Activated CD4-positive, CD25-positive, alpha-beta regulatory T cell treated with anti-CD3 and anti-CD28 coated beads, Interleukin-2, amount 50 U/mL, for 72 hours (primary cell): Measurements from ENCODE around the gene SESN2.
"Not testable (repeated sequence)": the region's sequence is repeated elsewhere in the genome, so short reads cannot be mapped to it uniquely, and the experiment has no call there.

ENCODE experiments used
- DNase-seq: peaks from one replicate; pipeline ENCODE4 v3.0.0; 2021

SESN2 gene

GRCh38 chr1:28290851-28291250 is 31.5 kb downstream of the SESN2 start:
- DNase-seq = no peak

DNA sequence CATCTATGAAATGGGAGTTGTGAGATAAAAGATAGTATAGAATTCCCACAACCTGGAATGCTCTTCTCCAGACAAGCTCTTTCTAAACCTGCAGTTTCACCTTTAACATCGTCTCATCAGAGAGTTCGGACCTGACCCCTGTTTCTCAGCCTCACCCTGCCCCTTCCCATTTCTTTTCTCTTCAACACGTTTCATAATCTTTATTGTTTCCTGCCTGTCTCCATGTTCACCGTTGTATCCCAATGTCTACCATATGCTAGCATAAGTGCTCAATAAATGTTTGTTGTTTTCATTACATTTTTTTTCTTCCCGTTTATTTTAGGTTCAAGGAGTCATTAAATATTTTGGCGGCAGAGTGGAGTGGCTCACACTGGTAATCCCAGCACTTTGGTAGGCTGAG is 32.4 kb downstream of the SESN2 start:
- no peak for DNase-seq

DNA sequence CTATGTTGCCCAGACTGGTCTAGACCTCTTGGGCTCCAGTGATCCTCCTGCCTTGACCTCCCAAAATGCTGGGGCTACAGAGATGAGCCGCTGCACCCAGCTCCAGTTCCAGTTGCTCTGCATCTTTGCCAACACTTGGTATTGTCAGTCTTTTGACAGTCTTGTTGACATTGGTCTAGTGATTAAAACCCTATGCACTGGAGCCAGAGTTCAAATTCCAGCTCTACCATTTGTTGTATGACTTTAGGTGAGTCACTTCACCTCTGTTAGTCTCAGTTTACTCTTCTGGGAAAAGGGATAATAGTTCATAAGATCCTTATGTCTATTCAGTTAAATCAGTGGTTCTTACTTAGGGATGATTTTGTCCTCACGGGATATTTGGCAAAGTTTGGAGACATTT is 36.6 kb downstream of the SESN2 start:
- no peak for DNase-seq

- no peak for DNase-seq
Measured at GRCh38 chr1:28296401-28297261, 37.3 kb downstream of the SESN2 start.

DNA sequence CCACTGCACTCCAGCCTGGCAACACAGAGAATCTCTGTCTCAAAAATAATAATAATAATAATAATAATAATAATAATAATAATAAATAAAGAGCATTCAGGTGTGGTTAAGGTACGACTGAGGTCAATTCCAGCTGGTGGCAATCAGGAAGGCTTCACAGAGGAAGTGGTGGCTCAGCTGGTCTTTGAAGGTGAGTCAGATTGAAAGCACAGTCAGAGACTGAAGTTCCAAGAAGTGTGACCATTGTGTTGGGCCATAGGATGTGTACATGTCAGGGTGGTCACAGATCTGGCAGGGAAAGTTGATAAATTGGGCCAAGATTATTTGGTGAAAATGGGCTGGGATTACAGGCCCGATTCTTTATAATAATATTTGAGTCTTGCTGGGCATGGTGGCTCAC is 38.5 kb downstream of the SESN2 start:
- no peak for DNase-seq

DNA sequence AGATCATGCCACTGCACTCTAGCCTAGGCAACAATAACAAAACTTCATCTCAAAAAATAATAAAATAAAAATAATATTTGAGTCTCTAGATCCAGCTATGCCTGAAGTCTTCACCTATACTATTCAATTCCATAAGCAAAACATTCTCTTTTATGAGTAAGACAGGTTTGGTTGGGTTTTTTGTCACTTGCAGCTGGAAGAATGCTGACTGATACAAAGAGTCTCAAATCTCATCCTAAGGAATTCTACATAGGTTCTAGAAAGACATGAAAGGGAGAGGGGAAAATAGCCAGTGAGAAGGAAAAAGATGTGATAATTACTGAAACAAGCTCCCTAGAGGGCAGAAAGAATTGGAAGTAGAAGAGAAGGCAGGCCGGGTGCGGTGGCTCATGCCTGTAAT is 39.1 kb downstream of the SESN2 start:
- no peak for DNase-seq

DNA sequence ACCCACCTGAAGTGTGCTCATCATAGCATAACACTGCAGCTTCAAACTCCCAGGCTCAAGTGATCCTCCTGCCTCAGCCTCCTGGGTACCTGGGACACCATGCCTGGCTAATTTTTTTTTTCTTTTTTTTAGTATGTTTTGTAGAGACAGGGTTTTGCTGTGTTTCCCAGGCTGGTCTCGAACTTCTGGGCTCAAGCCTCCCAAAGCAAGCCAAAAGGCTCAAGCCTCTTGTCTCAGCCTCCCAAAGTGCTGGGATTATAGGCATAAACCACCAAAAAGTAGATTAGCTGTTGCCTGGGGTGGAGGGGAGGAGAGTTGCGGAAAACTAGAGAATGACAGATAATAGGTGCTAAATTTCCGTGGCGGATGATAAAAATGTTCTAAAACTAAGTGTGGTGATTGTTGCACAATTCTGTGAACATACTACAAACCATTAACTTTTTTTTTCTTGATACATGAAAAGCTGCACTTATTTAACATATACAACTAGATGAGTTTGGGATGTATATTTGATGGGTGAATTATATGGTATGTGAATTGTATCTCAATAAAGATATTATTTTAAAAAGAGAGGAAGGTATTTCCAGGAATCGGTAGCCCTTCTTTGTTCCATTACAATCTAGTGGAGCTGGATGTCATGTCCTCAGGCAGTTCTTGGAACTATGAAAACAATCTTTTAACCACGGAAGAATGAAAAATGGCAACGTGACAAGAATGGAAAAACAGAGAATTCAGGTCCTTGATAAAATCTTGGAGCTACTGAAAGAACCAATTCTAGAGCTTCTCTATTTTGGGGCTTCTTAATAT is 42.3 kb downstream of the SESN2 start:
- no peak for DNase-seq

DNA sequence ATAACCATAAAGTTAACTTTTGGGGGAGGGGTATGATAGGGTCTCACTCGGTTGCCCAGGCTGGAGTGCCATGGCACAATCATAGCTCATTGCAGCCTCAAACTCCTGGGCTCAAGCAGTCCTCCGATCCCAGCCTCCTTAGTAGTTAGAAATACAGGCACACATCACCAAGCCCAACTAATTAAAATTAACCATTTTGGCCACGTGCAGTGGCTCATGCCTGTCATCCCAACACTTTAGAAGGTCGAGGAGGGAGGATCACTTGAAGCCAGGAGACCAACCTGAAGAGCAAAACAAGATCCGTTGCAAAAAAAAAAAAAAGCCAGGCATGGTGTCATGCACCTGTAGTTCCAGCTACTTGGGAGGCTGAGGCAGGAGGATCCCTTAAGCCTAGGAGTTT is 42.9 kb downstream of the SESN2 start:
- DNase-seq = no peak

DNA sequence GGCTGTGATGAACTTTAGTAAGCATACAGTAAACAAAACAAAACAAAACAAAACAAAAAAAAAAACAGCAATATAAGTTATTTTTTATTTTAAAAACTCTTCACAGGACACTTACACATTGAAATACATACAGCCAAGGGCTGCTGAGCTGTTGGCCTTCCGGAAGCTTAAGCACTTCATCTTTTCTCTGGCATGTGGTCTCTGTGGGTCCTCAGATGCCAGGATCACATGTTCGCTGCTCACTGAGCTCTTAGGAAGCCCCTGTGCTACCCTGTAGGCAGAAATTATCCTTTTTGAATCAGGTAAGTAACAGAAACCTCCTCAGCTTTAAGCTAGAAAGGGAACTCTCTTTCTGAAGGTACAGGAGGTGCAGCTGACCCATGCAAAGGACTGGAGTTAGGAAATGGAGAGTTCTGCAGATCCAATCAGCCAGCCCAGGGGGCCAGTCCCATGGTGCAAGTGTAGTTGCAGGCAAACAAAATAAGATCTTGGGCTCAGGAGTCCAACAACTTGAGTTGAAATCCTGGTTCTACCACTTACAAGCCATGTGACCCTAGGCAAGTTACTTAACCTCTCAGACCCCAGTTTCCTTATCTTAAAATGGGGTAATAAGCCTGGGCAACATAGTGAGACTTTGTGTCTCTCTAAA is 47.1 kb downstream of the SESN2 start:
- DNase-seq = no peak

- DNase-seq = no peak
Measured at GRCh38 chr1:28308750-28309149, 49.4 kb downstream of the SESN2 start.

DNA sequence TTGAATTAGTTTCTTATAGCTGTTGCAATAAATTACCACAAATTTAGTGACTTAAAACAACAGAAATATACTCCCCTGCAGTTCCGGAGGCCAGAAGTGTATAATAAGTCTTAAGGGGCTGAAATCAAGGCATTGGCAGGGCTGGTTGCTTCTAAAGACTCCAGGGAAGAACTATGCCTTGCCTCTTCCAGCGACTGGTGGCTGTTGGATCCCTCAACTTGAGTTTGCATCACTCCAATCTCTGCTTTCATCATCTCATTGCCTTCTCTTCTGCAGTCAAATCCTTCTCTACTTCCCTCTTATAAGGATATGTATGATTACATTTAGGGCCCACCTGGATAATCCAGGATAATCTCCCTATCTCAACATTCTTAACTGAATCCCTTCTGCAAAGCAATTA is 50.4 kb downstream of the SESN2 start:
- no peak for DNase-seq

- no peak for DNase-seq
Measured at GRCh38 chr1:28313702-28314546, 54.6 kb downstream of the SESN2 start.

GRCh38 chr1:28314547-28314941 is 55.2 kb downstream of the SESN2 start:
- DNase-seq = no peak

DNA sequence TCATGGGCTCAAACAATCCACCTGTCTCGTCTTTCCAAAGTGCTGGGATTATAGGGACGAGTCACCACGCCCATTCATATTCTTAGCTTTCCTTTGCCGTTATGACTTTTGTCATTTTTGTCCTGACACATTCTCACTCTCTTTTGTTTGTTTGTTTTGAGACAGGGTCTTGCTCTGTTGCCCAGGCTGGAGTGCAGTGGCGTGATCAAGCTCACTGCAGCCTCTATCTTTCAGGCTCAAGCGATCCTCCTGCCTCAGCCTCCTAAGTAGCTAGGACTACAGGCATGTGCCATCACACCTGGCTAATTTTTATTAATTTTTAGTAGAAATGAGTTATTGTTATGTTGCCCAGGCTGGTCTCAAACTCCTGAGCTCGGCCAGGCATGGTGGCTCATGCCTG is 57.7 kb downstream of the SESN2 start:
- no peak for DNase-seq

DNA sequence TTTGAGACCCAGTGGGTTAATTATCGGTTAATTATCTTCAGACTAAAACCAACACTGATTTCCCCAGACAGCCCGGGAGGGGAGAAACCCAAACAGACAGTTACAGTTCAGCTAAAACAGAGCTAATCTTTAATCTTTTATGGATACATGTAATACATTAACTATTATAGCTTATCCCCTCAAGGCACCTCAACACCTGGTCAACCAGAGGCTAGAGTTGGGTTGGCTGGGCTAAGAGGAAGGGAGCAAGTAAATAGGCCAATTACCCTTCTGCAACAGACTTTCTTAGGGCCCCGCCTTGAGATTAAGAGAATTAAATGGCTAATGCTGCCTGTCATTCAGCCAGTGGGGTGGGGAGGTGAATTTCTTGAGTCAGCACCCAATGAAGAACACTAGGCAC is 62.9 kb downstream of the SESN2 start:
- DNase-seq = no peak

- DNase-seq = no peak
Measured at GRCh38 chr1:28323720-28324119, 64.4 kb downstream of the SESN2 start.

DNA sequence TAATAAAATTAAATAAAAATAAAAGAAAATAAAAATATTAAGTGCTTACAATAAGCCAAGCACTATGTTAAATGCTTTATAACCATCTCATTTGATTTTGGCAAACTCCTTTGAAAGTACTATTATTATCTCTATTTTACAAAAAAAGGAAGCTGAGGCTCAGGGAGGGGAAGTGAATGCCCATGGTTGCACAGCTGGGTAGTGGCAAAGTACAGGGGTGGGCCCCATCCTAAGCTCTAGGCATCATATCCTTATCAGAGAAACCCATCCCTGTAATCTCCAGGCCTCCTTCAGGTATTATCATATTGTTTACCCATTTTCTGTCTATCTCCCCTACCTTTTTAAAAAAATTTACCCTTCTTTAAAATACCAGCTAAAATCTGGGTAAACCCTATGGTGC is 67.2 kb downstream of the SESN2 start:
- DNase-seq = no peak

DNA sequence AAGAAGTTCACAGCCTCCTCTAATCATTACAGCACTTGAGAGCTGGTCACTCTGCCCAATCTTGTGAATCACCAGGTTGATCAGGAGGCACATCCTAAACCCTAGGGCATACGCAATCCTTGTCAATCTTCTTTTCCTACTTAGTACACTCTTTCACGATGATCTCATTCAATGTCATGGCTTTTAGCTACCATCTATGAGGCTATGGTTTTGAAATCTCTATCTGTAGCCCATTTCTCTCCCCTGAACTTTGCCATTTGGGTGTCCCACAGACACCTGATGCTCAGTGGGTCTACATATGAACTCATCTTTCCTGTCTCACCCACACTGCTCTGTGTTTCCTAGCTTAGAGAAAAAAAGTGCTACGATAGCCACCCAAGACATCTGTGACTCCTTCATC is 67.7 kb downstream of the SESN2 start:
- no peak for DNase-seq

DNA sequence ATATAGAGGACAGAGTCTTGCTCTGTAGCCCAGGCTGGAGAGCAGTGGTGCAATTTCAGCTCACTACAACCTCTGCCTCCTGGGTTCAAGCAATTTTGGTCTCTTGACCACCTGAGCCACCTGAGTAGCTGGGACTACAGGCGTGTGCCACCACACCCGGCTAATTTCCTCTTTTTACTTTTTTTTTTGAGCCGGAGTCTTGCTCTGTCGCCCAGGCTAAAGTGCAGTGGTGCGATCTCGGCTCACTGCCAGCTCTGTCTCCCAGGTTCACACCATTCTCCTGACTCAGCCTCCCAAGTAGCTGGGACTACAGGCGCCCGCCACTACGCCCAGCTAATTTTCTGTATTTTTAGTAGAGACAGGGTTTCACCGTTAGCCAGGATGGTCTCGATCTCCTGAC is 68.1 kb downstream of the SESN2 start:
- DNase-seq = not testable (repeated sequence)

GRCh38 chr1:28328228-28328648 is 68.9 kb downstream of the SESN2 start:
- no peak for DNase-seq

- DNase-seq = peak; percentile 54
Measured at GRCh38 chr1:28329395-28330153, 70.3 kb downstream of the SESN2 start.
